ENCODE data around the gene C11orf24.
"Not testable (repeated sequence)": the region's sequence is repeated elsewhere in the genome, so short reads cannot be mapped to it uniquely, and the experiment has no call there.

Gene C11orf24

DNA sequence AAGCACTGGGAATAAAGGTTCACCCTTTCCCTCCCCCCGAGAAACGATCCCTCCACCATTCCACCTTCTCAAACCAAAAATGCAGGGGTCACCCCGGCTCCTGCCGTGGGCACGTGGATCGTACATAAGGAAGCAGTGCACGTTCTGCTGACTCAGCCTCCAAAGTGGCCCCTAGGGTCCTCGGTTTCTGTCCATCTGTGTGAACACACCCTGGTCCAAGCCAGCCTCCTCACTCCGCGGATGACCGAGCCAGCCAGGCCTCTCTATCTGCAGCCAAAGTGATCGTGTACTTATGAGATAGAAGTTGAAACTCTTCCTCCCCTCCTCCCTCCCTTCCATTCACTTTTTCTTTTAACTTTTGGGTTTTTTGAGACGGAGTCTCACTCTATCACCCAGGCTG is 16.2 kb downstream of the C11orf24 start:
- H3K4me1 ChIP-seq (ENCODE audit: control insufficient read depth in 5 of 5, insufficient read depth in 5 of 5, low read length in 5 of 5) = peaks cover 2 to 31% (median 29%) of the 10 kb centered on the region in 5 donors
- H3K36me3 ChIP-seq (ENCODE audit: control insufficient read depth in 5 of 5, insufficient read depth in 5 of 5, low read length in 5 of 5) = peaks cover 0 to 5% (median 3%) of the 10 kb centered on the region in 5 donors
- H3K9me3 ChIP-seq (ENCODE audit: control insufficient read depth in 5 of 5, low read length in 5 of 5) = no peaks in the 10 kb centered on the region
- H3K27me3 ChIP-seq (ENCODE audit: control insufficient read depth in 5 of 5, insufficient read depth in 4 of 5, low read length in 5 of 5) = no peaks in the 10 kb centered on the region
- no peak overlapping the region for H3K4me3 ChIP-seq (ENCODE audit: low read depth in 1 of 5, low read length in 5 of 5)
- no peak overlapping the region for H3K27ac ChIP-seq (ENCODE audit: low read depth, low read length)
- H3K9ac ChIP-seq (ENCODE audit: low read length in 5 of 5) = peak overlapping the region in 1 of 5 donors; percentile 23

DNA sequence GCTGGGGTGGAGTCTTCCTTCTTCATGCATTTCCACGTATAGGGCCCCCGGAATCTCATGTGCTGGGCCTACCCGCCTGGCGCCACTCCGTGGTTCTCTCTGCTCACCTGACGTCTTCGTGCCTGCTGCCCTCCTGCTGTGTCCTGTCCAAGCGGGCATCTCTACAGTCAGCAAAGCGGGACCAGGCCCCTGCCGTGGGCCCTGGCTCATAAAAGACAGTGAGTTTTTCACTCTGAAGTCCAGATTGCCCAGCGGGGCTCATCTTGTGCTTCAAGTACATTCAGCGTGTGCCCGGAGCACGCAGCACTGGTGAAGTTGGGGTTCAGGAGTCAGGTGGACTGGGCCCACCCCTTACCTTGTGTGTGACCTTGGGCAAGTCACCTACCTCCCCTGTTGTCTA is 17.4 kb downstream of the C11orf24 start:
- Histone ChIP-seq H3K27ac (ENCODE audit: low read depth, low read length) (no peak overlapping the region), H3K4me1 (ENCODE audit: control insufficient read depth in 5 of 5, insufficient read depth in 5 of 5, low read length in 5 of 5) (peaks cover 2 to 31% (median 29%) of the 10 kb centered on the region in 5 donors), H3K9ac (ENCODE audit: low read length in 5 of 5) (no peak overlapping the region), H3K9me3 (ENCODE audit: control insufficient read depth in 5 of 5, low read length in 5 of 5) (no peaks in the 10 kb centered on the region), H3K4me3 (ENCODE audit: low read depth in 1 of 5, low read length in 5 of 5) (no peak overlapping the region), H3K27me3 (ENCODE audit: control insufficient read depth in 5 of 5, insufficient read depth in 4 of 5, low read length in 5 of 5) (no peaks in the 10 kb centered on the region), H3K36me3 (ENCODE audit: control insufficient read depth in 5 of 5, insufficient read depth in 5 of 5, low read length in 5 of 5) (no peaks in the 10 kb centered on the region)

GRCh38 chr11:68251765-68252164 is 20.0 kb downstream of the C11orf24 start:
- Histone ChIP-seq H3K9ac (ENCODE audit: low read length in 5 of 5) (no peak overlapping the region), H3K27me3 (ENCODE audit: control insufficient read depth in 5 of 5, insufficient read depth in 4 of 5, low read length in 5 of 5) (no peaks in the 10 kb centered on the region), H3K4me1 (ENCODE audit: control insufficient read depth in 5 of 5, insufficient read depth in 5 of 5, low read length in 5 of 5) (peaks cover 2 to 20% (median 16%) of the 10 kb centered on the region in 5 donors), H3K36me3 (ENCODE audit: control insufficient read depth in 5 of 5, insufficient read depth in 5 of 5, low read length in 5 of 5) (no peaks in the 10 kb centered on the region), H3K4me3 (ENCODE audit: low read depth in 1 of 5, low read length in 5 of 5) (no peak overlapping the region), H3K9me3 (ENCODE audit: control insufficient read depth in 5 of 5, low read length in 5 of 5) (no peaks in the 10 kb centered on the region), H3K27ac (ENCODE audit: low read depth, low read length) (no peak overlapping the region)

DNA sequence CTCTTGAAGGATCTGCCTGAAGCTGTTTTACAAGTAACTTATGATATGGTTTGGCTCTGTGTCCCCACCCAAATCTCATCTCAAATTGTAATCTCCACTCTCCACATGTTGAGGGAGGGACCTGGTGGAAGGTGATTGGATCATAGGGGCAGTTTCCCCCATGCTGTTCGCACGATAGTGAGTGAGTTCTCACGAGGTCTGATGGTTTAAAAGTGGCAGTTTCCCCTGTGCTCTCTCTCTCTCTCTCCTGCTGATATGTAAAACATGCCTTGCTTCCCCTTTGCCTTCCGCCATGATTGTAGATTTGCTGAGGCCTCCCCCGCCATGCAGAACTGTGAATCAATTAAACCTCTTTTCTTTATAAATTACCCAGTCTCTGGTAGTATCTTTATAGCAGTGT is 26.9 kb downstream of the C11orf24 start:
- H3K4me1 ChIP-seq (ENCODE audit: control insufficient read depth in 5 of 5, insufficient read depth in 5 of 5, low read length in 5 of 5); H3K9me3 ChIP-seq (ENCODE audit: control insufficient read depth in 5 of 5, low read length in 5 of 5); H3K27ac ChIP-seq (ENCODE audit: low read depth, low read length); H3K4me3 ChIP-seq (ENCODE audit: low read depth in 1 of 5, low read length in 5 of 5); H3K9ac ChIP-seq (ENCODE audit: low read length in 5 of 5); H3K27me3 ChIP-seq (ENCODE audit: control insufficient read depth in 5 of 5, insufficient read depth in 4 of 5, low read length in 5 of 5); H3K36me3 ChIP-seq (ENCODE audit: control insufficient read depth in 5 of 5, insufficient read depth in 5 of 5, low read length in 5 of 5): not testable (repeated sequence)

GRCh38 chr11:68243847-68244246 is 27.9 kb downstream of the C11orf24 start:
- H3K27me3 ChIP-seq (ENCODE audit: control insufficient read depth in 5 of 5, insufficient read depth in 4 of 5, low read length in 5 of 5); H3K4me1 ChIP-seq (ENCODE audit: control insufficient read depth in 5 of 5, insufficient read depth in 5 of 5, low read length in 5 of 5); H3K27ac ChIP-seq (ENCODE audit: low read depth, low read length); H3K36me3 ChIP-seq (ENCODE audit: control insufficient read depth in 5 of 5, insufficient read depth in 5 of 5, low read length in 5 of 5); H3K9me3 ChIP-seq (ENCODE audit: control insufficient read depth in 5 of 5, low read length in 5 of 5); H3K9ac ChIP-seq (ENCODE audit: low read length in 5 of 5); H3K4me3 ChIP-seq (ENCODE audit: low read depth in 1 of 5, low read length in 5 of 5): not testable (repeated sequence)

DNA sequence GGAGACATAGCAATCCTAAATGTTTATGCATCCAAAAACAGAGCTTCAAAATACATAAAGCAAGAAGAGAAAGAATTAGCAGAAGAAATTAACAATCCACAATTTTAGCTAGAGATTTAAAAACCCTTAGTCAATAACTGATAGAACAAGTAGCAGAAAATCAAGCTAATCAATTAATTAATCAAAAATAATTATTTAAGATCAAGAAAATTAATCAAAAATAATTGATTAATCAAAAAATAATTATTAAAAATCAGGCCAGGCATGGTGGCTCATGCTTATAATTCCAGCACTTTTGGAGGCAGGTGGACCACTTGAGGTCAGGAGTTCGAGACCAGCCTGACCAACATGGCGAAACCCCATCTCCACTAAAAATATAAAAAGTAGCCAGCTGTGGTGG is 29.2 kb downstream of the C11orf24 start:
- H3K36me3 ChIP-seq (ENCODE audit: control insufficient read depth in 5 of 5, insufficient read depth in 5 of 5, low read length in 5 of 5) = no peaks in the 10 kb centered on the region
- H3K9me3 ChIP-seq (ENCODE audit: control insufficient read depth in 5 of 5, low read length in 5 of 5) = peaks cover 0 to 3% (median 0%) of the 10 kb centered on the region in 5 donors
- no peak overlapping the region for H3K4me3 ChIP-seq (ENCODE audit: low read depth in 1 of 5, low read length in 5 of 5)
- H3K27ac ChIP-seq (ENCODE audit: low read depth, low read length) = no peak overlapping the region
- H3K27me3 ChIP-seq (ENCODE audit: control insufficient read depth in 5 of 5, insufficient read depth in 4 of 5, low read length in 5 of 5) = no peaks in the 10 kb centered on the region
- H3K4me1 ChIP-seq (ENCODE audit: control insufficient read depth in 5 of 5, insufficient read depth in 5 of 5, low read length in 5 of 5) = no peaks in the 10 kb centered on the region
- H3K9ac ChIP-seq (ENCODE audit: low read length in 5 of 5) = no peak overlapping the region

- no peaks in the 10 kb centered on the region for H3K36me3 ChIP-seq (ENCODE audit: control insufficient read depth in 5 of 5, insufficient read depth in 5 of 5, low read length in 5 of 5)
- peaks cover 0 to 2% (median 0%) of the 10 kb centered on the region in 5 donors for H3K27me3 ChIP-seq (ENCODE audit: control insufficient read depth in 5 of 5, insufficient read depth in 4 of 5, low read length in 5 of 5)
These were observed 40.2 kb downstream of the C11orf24 start for GRCh38 chr11:68231621-68232020.

GRCh38 chr11:68229601-68230000 is 42.2 kb downstream of the C11orf24 start:
- Histone ChIP-seq H3K27me3 (ENCODE audit: control insufficient read depth in 5 of 5, insufficient read depth in 4 of 5, low read length in 5 of 5) (peaks cover 0 to 2% (median 0%) of the 10 kb centered on the region in 5 donors), H3K4me3 (ENCODE audit: low read depth in 1 of 5, low read length in 5 of 5) (no peak overlapping the region), H3K9me3 (ENCODE audit: control insufficient read depth in 5 of 5, low read length in 5 of 5) (peaks cover 0 to 11% (median 3%) of the 10 kb centered on the region in 5 donors), H3K36me3 (ENCODE audit: control insufficient read depth in 5 of 5, insufficient read depth in 5 of 5, low read length in 5 of 5) (no peaks in the 10 kb centered on the region), H3K27ac (ENCODE audit: low read depth, low read length) (no peak overlapping the region), H3K4me1 (ENCODE audit: control insufficient read depth in 5 of 5, insufficient read depth in 5 of 5, low read length in 5 of 5) (no peaks in the 10 kb centered on the region), H3K9ac (ENCODE audit: low read length in 5 of 5) (no peak overlapping the region)

More at GRCh38 chr11:68231621-68232020, 40.2 kb downstream of the C11orf24 start:
- Histone ChIP-seq H3K9me3 (ENCODE audit: control insufficient read depth in 5 of 5, low read length in 5 of 5) (peaks cover 0 to 11% (median 2%) of the 10 kb centered on the region in 5 donors), H3K27ac (ENCODE audit: low read depth, low read length) (no peak overlapping the region), H3K4me1 (ENCODE audit: control insufficient read depth in 5 of 5, insufficient read depth in 5 of 5, low read length in 5 of 5) (no peaks in the 10 kb centered on the region), H3K9ac (ENCODE audit: low read length in 5 of 5) (no peak overlapping the region), H3K4me3 (ENCODE audit: low read depth in 1 of 5, low read length in 5 of 5) (no peak overlapping the region)

GRCh38 chr11:68226421-68226820 is 45.4 kb downstream of the C11orf24 start:
- no peak overlapping the region for H3K9ac ChIP-seq (ENCODE audit: low read length in 5 of 5)
- no peak overlapping the region for H3K27ac ChIP-seq (ENCODE audit: low read depth, low read length)
- H3K36me3 ChIP-seq (ENCODE audit: control insufficient read depth in 5 of 5, insufficient read depth in 5 of 5, low read length in 5 of 5) = no peaks in the 10 kb centered on the region
- no peak overlapping the region for H3K4me3 ChIP-seq (ENCODE audit: low read depth in 1 of 5, low read length in 5 of 5)
- no peaks in the 10 kb centered on the region for H3K4me1 ChIP-seq (ENCODE audit: control insufficient read depth in 5 of 5, insufficient read depth in 5 of 5, low read length in 5 of 5)
- H3K27me3 ChIP-seq (ENCODE audit: control insufficient read depth in 5 of 5, insufficient read depth in 4 of 5, low read length in 5 of 5) = peaks cover 0 to 4% (median 0%) of the 10 kb centered on the region in 5 donors
- peaks cover 0 to 9% (median 3%) of the 10 kb centered on the region in 5 donors for H3K9me3 ChIP-seq (ENCODE audit: control insufficient read depth in 5 of 5, low read length in 5 of 5)

DNA sequence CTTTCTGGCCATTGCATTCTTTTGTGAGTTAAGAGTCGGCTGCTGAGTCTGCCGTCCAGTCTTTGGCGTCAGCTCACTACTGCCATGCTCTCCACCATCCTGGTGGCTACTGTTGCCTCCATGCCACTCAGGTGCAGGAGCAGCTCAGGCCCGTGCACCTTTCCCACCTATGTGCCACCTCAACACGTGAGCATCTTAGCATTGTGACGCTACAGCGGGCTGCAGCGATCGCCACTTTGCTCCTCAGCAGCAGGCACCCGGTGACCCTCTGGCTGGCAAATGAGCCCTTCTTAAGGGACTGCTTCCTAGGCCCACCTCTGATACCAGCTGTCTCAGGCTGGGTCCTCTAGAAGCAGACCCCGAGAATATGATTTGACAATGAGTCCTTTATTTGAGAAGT is 47.2 kb downstream of the C11orf24 start:
- Histone ChIP-seq H3K4me1 (ENCODE audit: control insufficient read depth in 5 of 5, insufficient read depth in 5 of 5, low read length in 5 of 5) (no peaks in the 10 kb centered on the region), H3K4me3 (ENCODE audit: low read depth in 1 of 5, low read length in 5 of 5) (no peak overlapping the region), H3K36me3 (ENCODE audit: control insufficient read depth in 5 of 5, insufficient read depth in 5 of 5, low read length in 5 of 5) (no peaks in the 10 kb centered on the region), H3K9ac (ENCODE audit: low read length in 5 of 5) (no peak overlapping the region), H3K27ac (ENCODE audit: low read depth, low read length) (no peak overlapping the region), H3K9me3 (ENCODE audit: control insufficient read depth in 5 of 5, low read length in 5 of 5) (peaks cover 0 to 6% (median 3%) of the 10 kb centered on the region in 5 donors), H3K27me3 (ENCODE audit: control insufficient read depth in 5 of 5, insufficient read depth in 4 of 5, low read length in 5 of 5) (peaks cover 0 to 4% (median 0%) of the 10 kb centered on the region in 5 donors)

- H3K9ac ChIP-seq (ENCODE audit: low read length in 5 of 5) = no peak overlapping the region
- no peak overlapping the region for H3K27ac ChIP-seq (ENCODE audit: low read depth, low read length)
- no peak overlapping the region for H3K4me3 ChIP-seq (ENCODE audit: low read depth in 1 of 5, low read length in 5 of 5)
- no peaks in the 10 kb centered on the region for H3K4me1 ChIP-seq (ENCODE audit: control insufficient read depth in 5 of 5, insufficient read depth in 5 of 5, low read length in 5 of 5)
- H3K9me3 ChIP-seq (ENCODE audit: control insufficient read depth in 5 of 5, low read length in 5 of 5) = peaks cover 0 to 3% (median 0%) of the 10 kb centered on the region in 5 donors
- H3K36me3 ChIP-seq (ENCODE audit: control insufficient read depth in 5 of 5, insufficient read depth in 5 of 5, low read length in 5 of 5) = no peaks in the 10 kb centered on the region
- peaks cover 0 to 4% (median 0%) of the 10 kb centered on the region in 5 donors for H3K27me3 ChIP-seq (ENCODE audit: control insufficient read depth in 5 of 5, insufficient read depth in 4 of 5, low read length in 5 of 5)
These were observed 48.5 kb downstream of the C11orf24 start for GRCh38 chr11:68223275-68223674.
